GM12874 (cell line): ENCODE data around the gene PITPNM3.

Experiments used
- TF ChIP-seq, protein P1 (sequence below): IDR thresholded peaks from 2 replicates; pipeline ENCODE4 v1.5.1; 2011; ENCODE audit warnings: low read depth, mild to moderate bottlenecking, control low read depth, low read length, moderate library complexity; ENCODE audit not compliant: insufficient read depth

PITPNM3 gene

DNA sequence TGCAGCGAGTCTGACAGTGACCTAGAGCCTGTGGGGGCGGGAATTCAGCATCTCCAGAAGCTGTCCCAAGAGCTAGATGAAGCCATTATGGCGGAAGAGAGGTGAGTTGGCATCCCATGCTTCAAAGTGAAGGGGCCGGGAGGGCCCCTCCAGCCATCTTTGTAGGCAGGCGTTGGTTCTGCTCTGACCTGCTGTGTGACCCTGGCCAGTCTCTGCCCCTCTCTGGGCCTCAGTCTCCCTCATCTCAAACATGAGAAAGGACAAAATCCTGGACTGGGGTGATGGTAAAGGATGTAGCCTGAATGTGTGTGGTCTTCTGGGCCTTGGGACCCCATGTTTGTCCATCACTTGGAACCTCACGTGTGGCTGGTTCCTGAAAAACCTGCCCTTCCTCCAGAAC, 107.0 kb downstream of the PITPNM3 start:
- TF ChIP-seq, protein P1, sequence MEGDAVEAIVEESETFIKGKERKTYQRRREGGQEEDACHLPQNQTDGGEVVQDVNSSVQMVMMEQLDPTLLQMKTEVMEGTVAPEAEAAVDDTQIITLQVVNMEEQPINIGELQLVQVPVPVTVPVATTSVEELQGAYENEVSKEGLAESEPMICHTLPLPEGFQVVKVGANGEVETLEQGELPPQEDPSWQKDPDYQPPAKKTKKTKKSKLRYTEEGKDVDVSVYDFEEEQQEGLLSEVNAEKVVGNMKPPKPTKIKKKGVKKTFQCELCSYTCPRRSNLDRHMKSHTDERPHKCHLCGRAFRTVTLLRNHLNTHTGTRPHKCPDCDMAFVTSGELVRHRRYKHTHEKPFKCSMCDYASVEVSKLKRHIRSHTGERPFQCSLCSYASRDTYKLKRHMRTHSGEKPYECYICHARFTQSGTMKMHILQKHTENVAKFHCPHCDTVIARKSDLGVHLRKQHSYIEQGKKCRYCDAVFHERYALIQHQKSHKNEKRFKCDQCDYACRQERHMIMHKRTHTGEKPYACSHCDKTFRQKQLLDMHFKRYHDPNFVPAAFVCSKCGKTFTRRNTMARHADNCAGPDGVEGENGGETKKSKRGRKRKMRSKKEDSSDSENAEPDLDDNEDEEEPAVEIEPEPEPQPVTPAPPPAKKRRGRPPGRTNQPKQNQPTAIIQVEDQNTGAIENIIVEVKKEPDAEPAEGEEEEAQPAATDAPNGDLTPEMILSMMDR: no peak

DNA sequence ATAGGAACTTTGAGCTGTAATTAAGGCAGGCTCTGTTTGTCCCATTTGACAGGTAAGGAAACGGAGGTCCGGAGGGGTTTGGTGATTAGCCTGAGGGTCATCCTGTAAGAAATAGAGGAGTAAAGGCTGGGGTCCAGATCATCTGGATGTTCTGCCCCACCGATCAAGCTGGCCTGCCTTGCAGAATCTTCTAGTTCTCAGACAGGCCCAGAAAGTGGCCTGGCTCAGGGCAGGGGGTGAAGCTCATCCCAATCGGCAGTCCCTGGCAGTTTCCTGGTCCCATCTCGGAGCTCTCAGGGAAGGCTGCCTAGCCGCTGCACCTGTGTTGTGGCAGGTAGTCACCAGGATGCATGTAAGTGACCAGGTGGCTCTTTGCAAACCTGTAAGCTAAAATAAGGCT, 107.9 kb downstream of the PITPNM3 start:
- TF ChIP-seq, protein P1: no peak

DNA sequence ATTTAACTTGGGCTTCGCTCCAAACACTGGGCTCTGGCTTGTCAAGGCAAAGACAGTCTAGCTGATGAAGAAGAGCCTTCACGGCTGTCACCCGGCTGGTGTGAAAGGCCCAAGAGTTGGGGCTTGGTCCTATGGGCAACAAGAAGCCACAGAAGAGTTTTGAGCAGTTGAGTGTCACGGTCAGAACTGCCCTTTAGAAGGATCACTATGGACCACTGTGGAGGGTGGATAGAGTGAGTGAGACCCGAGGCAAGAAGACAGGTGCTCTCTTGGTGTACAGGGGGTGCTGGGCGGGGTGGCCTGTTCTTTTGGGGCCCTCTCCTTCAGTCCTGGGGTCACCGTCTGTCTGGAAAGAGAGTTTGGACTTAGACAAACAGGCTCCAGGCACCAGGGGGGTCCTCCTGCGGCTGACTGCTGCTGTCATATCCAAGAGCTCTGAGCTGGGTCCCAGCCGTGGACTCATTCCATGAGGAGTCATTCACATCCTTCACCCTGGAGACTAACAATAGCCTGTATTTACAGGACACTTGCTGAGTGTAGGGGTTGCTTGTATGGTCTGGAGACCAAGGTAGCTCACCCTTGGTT, 109.7 kb downstream of the PITPNM3 start:
- TF ChIP-seq, protein P1: no peak

DNA sequence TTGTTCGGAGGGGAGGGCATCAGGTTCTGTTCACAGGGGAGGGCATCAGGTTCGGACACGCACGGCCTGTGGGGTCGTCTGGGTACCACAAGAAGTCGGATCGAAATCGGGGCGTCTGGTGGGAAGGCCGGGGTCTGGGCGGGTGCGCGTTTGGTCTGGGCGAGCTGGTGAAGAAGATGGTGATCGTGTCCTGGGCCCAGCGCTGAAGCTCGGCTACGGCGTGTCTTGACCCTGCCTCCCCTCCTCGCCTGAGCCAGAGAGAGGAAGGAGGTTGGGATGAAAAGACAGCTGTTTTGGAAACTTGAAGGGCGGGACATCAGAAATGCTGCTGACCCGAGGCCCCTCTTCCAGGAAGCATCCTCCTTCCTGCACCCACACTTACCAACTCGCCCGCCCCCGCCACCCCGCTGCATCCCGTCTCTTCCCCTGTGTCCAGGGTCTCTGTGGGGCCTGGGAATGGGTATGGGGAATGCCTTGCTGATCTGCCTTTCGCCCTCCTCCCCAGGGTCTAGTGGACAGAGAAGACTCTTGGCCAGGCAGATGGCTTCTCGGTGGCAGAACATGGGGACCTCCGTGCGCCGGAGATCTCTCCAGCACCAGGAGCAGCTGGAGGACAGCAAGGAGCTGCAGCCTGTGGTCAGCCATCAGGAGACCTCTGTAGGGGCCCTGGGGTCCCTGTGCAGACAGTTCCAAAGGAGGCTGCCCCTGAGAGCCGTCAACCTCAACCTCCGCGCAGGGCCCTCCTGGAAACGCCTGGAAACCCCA, 111.6 kb downstream of the PITPNM3 start:
- TF ChIP-seq, protein P1: no peak

DNA sequence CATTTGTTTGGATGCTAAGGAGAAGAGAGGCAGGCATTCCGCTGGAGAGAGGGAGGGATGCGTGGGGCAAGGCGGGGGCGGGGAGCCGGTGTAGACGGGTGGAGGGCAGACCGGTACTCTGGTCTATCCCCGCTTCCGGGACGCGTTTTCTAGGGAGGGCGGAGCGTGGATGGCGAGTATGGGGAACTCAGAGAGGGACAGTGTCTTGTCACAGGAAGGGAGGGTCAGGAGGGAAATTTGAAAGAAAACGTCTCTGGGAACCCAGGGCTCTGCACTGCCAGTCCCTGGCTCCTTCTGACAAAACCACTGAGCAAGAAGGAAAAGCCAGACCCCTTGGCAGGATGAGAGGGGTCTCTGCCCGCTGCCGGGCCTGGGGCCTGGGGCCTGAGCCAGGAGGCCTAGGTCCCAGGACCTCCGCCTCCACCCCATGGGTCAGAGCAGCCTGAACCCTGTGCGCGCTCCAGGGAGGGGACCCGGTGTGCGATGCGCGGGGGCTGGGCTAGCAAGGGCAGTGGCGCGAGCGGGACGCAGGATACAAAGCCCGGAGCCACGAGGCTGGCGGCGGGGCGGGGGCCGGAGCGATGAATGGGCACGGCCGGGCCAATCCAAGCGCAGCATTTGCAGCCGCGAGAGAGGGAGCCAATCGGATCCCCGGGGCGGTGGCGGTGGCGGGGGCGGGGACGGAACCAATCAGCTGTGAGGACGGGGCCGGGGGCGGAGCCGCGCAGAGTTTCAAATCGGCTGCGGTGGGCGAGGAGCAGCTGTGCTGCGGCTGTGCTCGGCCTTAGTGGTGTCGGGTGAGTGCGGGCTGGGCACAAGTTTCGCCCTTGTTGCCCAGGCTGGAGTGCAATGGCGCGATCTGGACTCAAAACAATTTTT, 112.4 kb downstream of the PITPNM3 start, which contains the start of gene PIMREG:
Gene PIMREG (plus strand): TSS at position 764 of the 879 bp plus-strand sequence. CDS start 656 bp downstream, outside the sequence.
- TF ChIP-seq, protein P1: no peak

DNA sequence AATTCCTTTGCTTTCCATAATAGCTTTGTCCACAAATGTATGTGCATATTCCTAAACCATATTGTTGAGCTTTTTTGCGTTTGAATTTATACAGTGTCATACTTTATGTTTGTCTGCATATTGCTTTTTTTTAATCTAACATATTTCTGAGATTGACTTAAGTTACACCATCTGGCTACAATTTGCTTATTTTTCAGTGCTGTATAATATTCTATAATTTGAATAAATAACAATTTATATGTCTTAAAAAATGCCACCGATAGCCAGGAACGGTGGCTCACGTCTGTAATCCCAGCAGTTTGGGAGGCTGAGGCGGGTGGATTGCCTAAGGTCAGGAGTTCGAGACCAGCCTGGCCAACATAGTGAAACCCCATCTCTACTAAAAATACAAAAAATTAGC, 113.6 kb downstream of the PITPNM3 start:
- TF ChIP-seq, protein P1: no peak

DNA sequence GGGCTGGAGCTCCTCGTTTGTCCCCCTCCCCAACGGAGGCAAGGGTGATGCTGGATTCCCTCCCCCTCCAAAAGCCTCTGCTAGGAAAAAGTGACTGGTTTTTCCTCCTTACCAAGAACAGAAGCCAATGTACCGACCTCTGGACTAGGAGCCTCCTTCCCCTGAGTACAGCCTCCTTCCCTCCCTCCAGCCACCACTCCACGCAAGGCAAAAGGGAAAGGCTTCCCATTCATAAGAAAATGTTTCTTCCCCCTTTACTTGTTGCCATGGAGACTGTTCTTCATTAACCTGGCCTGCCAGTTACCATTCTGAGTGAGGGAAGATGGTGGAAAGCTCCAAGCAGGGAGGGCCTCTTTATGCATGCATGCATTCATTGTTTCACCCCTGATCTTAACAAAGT, 116.4 kb downstream of the PITPNM3 start:
- TF ChIP-seq, protein P1: no peak
